HFFc6 (cell line): ENCODE measurements around the gene FAM13C. TPM values are rescaled to one million over a fixed set of nuclear protein-coding genes. Genes with fewer than 3 reads are reported as not detected.
"Not testable (repeated sequence)": the region's sequence is repeated elsewhere in the genome, so short reads cannot be mapped to it uniquely, and the experiment has no call there.

ENCODE experiments used
- DNase-seq: peaks from one replicate; pipeline ENCODE4 v3.0.0-alpha.2; 2018
- H3K27ac Mint-ChIP-seq: 2 replicates; pipeline ENCODE4 v1.8.0; 2020; ENCODE audit warnings: mild to moderate bottlenecking, mixed read lengths
- H3K27me3 Mint-ChIP-seq: 2 replicates; pipeline ENCODE4 v1.8.0; 2021; ENCODE audit warnings: mild to moderate bottlenecking, moderate library complexity, mixed read lengths; ENCODE audit not compliant: insufficient read depth
- H3K36me3 Mint-ChIP-seq: 2 replicates; pipeline ENCODE4 v1.8.0; 2021; ENCODE audit warnings: low read depth, mixed read lengths
- H3K4me1 Mint-ChIP-seq: 2 replicates; pipeline ENCODE4 v1.8.0; 2020; ENCODE audit warnings: low read depth, mixed read lengths
- H3K4me3 Mint-ChIP-seq: 2 replicates; pipeline ENCODE4 v1.8.0; 2020; ENCODE audit warnings: mild to moderate bottlenecking, moderate library complexity, mixed read lengths
- H3K9me3 Mint-ChIP-seq: 2 replicates; pipeline ENCODE4 v1.8.0; 2020; ENCODE audit warnings: mild to moderate bottlenecking, mixed read lengths
- total RNA-seq, 6 experiments: library from RNA; stranded (reverse); fragmentation: NEBNext Ultra II Directional; extraction: Animal tissue kit (Norgen Biotek cat#: 25700); gene quantifications; 2 replicates in 1 of 6; 3 replicates in 5 of 6; pipeline ENCODE4 v1.2.3, GENCODE V29; 2021
- TF ChIP-seq, protein P1 (sequence below): fragments of 200-600 bp; sonication (generic); IDR thresholded peaks from 2 replicates; pipeline ENCODE4 v1.5.0; 2021; ENCODE audit warnings: antibody characterized with exemption, mild to moderate bottlenecking

FAM13C gene
- total RNA-seq, 6 experiments from 2014 or later: not detected

DNA sequence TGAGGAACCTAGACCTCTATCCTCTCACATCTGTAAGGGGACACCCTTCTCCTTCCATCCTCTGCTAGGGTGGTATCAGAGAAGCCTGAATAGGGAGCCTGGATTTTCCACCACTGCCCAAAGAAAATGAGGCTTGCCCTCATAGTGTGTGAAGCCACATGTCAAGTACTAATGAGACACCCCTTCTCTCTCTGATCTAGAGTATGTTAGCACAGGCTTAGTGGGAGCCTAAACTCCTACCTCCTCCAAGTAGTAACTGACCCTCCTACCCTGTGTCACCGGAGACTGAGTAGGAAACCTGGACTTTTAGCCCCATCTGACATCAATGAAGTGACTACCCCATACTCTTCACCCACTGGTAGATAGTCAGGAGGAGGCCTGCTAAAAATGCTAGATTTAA lies 120.3 kb downstream of the FAM13C start:
- TF ChIP-seq, protein P1, sequence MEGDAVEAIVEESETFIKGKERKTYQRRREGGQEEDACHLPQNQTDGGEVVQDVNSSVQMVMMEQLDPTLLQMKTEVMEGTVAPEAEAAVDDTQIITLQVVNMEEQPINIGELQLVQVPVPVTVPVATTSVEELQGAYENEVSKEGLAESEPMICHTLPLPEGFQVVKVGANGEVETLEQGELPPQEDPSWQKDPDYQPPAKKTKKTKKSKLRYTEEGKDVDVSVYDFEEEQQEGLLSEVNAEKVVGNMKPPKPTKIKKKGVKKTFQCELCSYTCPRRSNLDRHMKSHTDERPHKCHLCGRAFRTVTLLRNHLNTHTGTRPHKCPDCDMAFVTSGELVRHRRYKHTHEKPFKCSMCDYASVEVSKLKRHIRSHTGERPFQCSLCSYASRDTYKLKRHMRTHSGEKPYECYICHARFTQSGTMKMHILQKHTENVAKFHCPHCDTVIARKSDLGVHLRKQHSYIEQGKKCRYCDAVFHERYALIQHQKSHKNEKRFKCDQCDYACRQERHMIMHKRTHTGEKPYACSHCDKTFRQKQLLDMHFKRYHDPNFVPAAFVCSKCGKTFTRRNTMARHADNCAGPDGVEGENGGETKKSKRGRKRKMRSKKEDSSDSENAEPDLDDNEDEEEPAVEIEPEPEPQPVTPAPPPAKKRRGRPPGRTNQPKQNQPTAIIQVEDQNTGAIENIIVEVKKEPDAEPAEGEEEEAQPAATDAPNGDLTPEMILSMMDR: no peak
- Mint-ChIP-seq H3K4me1 (no peaks in the 10 kb centered on the region), H3K4me3 (no peak overlapping the region), H3K9me3 (no peaks in the 10 kb centered on the region), H3K27me3 (no peaks in the 10 kb centered on the region; the same call in 1 of the 2 replicates), H3K36me3 (no peaks in the 10 kb centered on the region), H3K27ac (no peak overlapping the region)
- DNase-seq: no peak

GRCh38 chr10:59240582-59241183 lies 121.7 kb downstream of the FAM13C start:
- H3K36me3 Mint-ChIP-seq: no peaks in the 10 kb centered on the region
- no peak overlapping the region for H3K27ac Mint-ChIP-seq
- H3K27me3 Mint-ChIP-seq: no peaks in the 10 kb centered on the region; the same call in 1 of the 2 replicates
- no peaks in the 10 kb centered on the region for H3K9me3 Mint-ChIP-seq
- H3K4me3 Mint-ChIP-seq: no peak overlapping the region
- DNase-seq: peak; percentile 28
- TF ChIP-seq, protein P1: peak; percentile 91
- no peaks in the 10 kb centered on the region for H3K4me1 Mint-ChIP-seq

- H3K27ac Mint-ChIP-seq, H3K4me3 Mint-ChIP-seq, H3K4me1 Mint-ChIP-seq, H3K9me3 Mint-ChIP-seq, H3K27me3 Mint-ChIP-seq, DNase-seq, H3K36me3 Mint-ChIP-seq: not testable (repeated sequence)
Measured at GRCh38 chr10:59239108-59239507, 123.2 kb downstream of the FAM13C start.

GRCh38 chr10:59237775-59238174 lies 124.6 kb downstream of the FAM13C start:
- H3K4me3 Mint-ChIP-seq: no peak overlapping the region
- no peaks in the 10 kb centered on the region; the same call in none of the 2 replicates for H3K27me3 Mint-ChIP-seq
- H3K4me1 Mint-ChIP-seq: peaks cover 5% of the 10 kb centered on the region; the same call in 1 of the 2 replicates
- no peak for DNase-seq
- H3K36me3 Mint-ChIP-seq: no peaks in the 10 kb centered on the region
- TF ChIP-seq, protein P1: no peak
- H3K9me3 Mint-ChIP-seq: no peaks in the 10 kb centered on the region
- H3K27ac Mint-ChIP-seq: no peak overlapping the region

DNA sequence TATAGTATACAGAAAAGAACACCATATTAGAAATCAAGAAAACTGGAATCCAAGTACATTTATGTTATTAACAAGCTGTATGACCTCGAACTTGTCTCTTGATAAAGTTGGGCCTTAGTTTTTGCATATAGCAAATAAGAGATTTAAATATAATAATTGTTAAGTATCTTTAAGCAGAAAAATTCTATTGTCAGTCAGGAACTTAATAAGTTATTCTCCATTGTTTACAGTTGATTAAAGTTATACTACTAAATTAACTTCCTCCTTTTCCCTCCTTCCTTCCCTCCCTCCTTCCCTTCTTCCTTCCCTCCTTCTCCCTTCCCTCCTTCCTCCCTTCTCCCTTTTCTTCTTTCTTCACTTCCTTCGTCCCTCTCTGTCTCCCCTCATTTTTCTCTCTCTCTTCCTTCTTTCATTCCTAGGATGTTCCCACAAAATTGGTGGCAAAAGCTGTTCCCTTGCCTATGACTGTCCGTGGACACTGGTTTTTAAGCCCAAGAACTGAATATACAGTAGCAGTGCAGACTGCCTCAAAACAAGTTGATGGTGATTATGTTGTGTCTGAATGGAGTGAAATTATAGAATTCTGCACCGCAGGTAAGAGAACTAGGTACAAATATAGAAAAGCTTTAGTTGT lies 126.2 kb downstream of the FAM13C start:
- Mint-ChIP-seq H3K36me3 (no peaks in the 10 kb centered on the region), H3K27ac (no peak overlapping the region), H3K4me1 (peaks cover 5% of the 10 kb centered on the region; the same call in 1 of the 2 replicates), H3K9me3 (no peaks in the 10 kb centered on the region), H3K4me3 (no peak overlapping the region), H3K27me3 (no peaks in the 10 kb centered on the region; the same call in 1 of the 2 replicates)
- no peak for DNase-seq
- TF ChIP-seq, protein P1: no peak

GRCh38 chr10:59234816-59235429 lies 127.4 kb downstream of the FAM13C start:
- H3K4me1 Mint-ChIP-seq: peaks cover 5% of the 10 kb centered on the region; the same call in 1 of the 2 replicates
- peak; percentile 36 for DNase-seq
- no peaks in the 10 kb centered on the region for H3K9me3 Mint-ChIP-seq
- H3K27me3 Mint-ChIP-seq: no peaks in the 10 kb centered on the region; the same call in 1 of the 2 replicates
- TF ChIP-seq, protein P1: peak; percentile 81
- no peaks in the 10 kb centered on the region for H3K36me3 Mint-ChIP-seq
- no peak overlapping the region for H3K27ac Mint-ChIP-seq
- H3K4me3 Mint-ChIP-seq: no peak overlapping the region
